ENCODE measurements around the gene PRRC2B.
"Not testable (repeated sequence)": the region's sequence is repeated elsewhere in the genome, so short reads cannot be mapped to it uniquely, and the experiment has no call there.

The PRRC2B gene

DNA sequence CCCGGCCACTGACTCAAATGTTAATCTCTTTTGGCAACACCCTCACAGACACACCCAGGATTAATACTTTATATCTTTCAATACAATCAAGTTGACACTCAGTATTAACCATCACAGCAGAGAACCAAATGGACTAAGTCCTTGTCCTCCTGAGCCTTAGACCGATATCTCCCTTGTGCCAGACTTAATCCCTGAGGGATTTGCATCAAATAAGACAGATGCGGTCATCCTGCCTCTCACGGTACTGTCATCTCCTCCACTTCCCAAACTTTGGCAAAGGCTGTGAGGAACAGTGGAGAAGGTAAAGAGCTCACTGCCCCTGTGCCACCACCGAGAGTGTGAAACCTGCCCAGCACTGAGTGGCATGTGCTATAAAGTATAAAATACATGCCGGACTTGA is 6.5 kb upstream of the PRRC2B start:
- no peak for DNase-seq

DNA sequence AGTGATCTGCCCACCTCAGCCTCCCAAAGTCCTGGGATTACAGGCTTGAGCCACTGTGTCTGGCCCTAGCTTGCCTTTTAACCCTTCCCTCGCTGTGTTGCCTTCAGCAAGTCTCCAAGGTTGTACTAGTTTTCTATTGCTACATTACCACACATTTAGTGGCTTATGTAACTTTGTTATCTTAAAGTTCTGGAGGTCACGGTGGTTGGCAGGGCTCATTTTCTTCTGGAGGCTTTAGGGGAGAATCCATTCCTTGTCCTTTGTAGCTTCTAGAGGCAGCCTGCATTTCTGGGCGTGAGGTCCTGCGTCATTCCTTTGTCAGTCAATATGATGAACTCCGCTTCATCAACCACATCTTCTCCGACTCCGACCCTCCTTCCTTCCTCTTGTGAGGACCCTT is 2.9 kb upstream of the PRRC2B start:
- peak; percentile 17 for DNase-seq

DNA sequence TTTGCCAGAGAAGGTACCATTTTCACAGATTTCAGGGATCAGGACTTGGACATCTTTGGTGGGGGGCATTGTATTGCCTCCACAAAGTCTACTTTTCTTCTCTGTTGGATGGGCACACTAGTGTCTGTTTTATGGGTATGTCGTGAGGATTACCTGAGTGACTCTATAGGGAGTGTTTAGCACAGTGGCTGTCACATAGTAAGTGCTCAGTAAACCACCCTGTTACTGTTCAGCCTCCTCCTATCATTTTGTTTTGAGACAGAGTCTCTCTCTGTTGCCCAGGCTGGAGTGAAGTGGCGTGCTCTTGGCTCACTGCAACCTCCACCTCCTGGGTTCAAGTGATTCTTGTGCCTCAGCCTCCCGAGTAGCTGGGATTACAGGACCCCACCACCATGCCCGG is 2.4 kb upstream of the PRRC2B start:
- DNase-seq: no peak

DNA sequence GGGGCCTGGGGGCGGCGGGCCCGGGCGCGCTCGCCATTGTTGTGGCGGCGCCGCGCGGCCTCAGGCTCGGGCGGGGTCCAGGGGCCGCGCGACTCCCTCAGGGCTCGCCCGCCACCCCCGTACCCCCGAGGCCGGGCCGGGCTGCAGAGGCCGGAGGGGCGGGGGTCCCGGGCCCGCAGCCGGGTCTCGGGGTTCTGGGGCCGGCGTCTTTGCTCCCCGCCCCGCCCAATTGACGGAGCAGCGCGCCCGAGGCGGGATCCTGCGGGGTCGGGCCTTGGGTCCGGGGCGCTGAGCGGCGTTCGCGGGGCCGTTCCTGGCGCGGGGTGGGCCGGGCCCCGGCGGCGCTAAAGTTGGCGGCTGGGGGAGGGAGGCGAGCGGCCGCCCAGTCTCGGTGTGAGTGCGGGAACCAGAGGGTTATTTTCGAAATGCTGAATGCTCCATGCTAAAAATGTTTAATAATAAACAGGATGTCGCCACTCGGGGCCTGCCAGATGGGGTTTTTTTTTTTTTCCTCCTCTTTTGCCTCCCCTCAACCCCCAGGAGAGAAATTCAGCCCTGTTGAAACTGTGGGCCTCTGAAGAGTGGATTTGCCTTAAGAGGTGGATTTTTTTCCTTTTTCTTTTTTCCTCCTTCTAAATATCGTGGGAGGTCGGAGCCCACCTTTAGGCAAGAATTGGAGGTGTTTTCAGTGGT is 724 bp downstream of the PRRC2B start:
- DNase-seq: peak; percentile 47

DNA sequence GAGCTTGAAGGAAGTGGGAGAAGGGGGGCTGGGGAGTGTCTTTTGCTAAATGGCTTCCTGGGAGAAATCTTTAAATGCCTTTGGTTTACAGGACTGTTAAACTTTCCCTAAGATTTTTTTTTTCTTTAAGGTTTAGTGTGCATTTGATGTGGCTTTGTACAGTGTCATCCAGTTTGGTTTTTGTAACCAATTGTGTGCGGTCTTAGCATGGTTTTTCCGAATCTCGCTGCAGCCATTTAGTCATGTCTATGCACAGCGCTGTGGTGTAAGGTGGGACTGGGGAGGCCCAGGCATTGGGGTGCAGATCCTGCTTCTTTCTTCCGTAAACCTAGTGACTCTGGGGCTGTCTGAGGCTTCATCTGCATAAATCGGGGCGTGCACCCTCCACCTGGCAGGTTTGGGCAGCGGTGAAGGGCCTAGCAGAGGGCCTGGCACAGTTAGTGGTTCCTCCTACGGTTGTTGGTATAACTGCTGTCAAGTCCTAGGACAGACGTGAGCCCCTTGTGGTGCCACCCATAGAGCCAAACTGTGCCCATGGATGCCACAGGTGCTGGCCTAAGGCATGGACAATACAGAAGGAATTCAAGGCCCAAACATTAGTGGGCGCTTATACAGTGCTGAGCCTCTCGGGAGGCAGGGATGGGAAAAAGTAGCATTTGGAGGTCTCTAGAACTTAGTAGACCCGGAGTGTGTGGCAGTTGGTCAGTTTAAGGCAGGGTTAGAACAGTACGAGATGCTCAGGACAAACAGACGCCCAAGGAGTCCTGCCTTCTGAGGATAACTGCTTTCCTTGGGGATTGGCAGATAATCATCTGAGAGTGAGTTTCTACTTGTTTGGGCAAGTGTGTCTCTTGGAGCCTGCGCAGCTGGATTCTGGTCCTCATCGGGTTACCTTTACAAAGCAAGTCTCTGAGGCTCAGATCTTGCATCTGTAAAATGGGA is 1.5 kb downstream of the PRRC2B start:
- peak; percentile 34 for DNase-seq

DNA sequence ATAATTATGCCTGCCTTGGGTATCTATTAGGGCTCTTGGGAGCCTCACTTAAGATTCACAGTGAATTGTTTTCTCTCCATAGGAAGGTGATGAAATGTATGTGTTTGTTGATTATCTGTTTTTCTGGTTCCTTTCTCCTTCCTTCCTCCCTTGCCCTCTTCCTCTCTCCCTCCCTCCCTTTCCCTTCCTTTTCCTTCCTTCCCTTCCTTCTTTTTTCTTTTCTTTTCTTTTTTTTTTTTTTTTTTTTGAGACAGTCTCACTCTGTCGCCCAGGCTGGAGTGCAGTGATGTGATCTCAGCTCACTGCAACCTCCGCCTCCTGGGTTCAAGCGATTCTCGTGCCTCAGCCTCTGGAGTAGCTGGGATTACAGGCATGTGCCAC is 2.2 kb downstream of the PRRC2B start:
- DNase-seq: not testable (repeated sequence)

DNA sequence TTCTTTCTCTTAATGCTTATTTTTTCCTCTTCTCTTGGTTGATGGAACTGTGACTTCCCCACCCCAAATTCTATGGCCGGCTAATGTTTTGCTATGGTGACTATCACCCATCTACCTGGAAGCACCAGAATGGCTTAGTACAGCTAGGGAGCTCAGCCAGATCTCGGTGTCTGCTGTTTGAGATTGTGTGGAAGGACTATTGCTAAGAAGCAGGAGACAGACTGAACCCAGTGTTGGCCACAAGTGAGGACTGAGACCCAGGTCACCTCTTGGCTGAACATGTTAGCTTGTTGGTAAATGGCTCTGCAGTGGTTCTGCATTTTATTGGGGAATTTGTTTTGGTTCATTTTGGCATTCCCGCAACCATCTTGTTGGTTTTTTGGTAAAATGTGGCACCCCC is 2.7 kb downstream of the PRRC2B start:
- DNase-seq: no peak

DNA sequence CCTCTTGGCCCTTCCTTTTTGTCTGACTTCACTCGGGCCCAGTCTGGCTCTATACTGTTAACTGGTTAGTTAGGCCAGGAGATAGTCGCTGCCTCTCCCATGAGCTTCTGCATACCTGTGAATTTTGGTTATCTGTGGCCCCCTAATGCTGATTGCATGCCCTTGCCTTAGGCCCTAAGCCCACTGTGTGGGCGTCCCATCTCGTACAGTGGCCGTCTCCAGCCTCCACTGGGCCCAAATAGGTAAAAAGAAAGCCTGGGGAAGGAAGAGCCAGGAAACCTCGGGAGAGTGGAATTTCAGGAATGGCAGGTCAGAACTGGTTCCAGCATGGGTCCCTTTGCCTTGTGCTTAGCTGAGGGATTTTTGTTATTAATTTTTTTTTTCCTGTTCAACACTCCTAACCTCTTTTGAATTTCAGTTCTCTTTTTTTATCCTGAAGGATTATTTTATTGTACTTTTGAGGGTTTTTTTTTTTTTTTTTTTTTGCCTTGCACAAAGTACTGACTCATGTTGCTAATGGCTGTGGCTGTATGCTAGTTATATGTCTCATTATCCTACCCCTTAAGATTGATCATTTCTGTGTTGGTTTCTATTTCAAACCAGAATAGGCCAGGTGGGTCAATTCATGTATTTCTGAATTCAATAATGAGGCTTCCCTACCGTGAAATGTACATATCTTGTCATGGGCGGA is 3.4 kb downstream of the PRRC2B start:
- DNase-seq: peak; percentile 13

DNA sequence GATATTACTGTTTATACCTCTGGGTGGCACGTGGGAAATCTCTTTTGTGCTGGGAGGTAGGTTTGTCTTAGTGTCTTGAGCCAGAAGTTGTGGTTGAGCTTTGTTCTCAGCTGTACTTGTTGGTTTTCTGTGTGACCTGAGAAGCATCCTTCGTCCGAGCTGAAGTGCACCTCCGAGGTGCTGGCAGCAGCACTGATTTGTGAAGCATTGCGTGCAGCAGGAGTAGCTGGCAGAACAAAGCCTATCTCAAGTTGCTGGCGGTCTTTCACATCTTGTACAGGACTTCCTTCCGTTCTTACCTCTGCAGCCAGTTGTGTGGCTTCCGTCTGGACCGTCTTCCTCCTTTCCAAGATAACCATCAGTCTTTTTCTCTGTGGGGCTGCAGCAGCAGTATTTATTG is 4.3 kb downstream of the PRRC2B start:
- DNase-seq: peak; percentile 23

DNA sequence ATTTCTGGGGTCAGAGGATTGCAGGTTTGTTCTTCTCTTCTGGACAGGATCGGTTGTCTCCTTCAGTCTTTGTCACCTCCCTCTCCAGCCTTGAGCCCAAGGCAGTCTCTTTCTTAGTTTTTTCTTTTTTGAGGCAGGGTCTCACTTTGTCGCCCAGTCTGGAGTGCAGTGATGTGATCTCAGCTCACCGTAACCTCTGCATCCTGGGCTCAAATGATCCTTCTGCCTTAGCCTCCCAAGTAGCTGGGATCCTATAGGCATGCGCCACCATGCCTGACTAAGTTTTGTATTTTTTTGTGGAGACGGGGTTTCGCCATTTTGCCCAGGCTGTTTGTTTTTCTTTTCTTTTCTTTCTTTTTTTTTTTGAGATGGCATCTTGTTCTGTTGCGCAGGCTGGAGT is 6.1 kb downstream of the PRRC2B start:
- DNase-seq: no peak

DNA sequence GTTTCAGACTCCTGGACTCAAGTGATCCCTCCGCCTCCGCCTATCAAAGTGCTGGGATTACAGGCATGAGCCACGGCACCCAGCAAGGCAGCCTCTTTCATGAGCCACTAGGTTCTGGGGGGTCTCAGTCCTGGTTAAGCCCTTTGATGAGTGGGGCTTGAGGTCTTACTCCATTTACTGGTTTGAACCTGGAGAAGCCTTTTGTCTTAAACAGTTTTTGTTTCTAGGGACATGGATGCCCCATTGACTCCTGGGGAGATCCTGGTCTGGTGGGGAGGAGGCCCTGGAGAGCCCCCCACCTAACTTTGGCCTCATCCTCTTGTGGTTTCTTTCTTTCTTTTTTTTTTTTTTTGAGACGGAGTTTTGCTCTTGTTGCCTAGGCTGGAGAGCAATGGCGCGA is 6.7 kb downstream of the PRRC2B start:
- no peak for DNase-seq

DNA sequence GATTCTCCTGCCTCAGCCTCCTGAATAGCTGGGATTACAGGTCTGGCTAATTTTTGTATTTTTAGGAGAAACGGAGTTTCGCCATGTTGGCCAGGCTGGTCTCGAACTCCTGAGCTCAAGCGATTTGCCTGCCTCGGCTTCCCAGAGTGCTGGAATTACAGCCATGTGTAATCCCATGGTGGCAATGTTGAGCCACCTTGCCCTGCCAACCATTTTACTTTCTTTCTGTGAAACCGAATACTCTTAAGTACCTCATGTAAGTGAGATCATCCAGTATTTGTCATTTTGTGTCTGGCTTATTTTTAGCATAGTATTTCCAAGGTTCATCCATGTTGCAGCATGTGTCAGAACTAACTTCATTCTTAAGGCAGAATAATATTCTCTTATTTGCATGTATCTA is 8.2 kb downstream of the PRRC2B start:
- no peak for DNase-seq

DNA sequence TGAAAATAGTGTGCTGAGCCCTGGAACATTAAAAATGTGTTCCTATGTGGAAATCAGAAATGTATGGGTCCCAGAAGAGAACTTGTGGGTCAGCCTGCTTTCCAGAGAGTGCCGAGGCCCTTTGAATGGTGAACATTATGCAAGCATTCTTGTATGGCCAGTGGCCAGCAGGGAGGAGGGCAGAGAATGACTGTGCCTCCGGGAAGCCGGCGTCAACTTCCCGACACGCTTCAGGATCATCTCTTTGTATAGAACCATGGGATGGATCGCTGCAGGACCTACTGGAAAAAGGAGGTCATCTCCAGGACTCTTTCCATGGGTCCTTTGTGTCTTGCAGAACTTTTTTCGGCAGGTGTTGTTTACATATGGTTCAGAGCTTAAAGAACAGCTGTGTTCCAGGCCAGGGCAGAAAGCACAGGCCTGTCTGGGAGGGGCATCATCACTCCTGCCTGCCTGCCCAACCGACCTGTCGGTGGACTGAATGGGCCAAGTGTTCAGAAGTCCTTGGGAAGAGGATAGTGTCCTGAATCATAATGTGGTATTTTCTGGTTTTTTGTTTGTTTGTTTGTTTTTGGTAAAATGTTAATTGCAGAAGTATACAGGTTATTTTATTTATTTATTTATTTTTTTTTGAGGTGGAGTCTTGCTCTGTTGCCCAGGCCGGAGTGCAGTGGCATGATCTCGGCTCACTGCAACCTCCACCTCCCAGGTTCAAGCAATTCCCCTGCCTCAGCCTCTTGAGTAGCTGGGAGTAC is 9.0 kb downstream of the PRRC2B start:
- DNase-seq: no peak

DNA sequence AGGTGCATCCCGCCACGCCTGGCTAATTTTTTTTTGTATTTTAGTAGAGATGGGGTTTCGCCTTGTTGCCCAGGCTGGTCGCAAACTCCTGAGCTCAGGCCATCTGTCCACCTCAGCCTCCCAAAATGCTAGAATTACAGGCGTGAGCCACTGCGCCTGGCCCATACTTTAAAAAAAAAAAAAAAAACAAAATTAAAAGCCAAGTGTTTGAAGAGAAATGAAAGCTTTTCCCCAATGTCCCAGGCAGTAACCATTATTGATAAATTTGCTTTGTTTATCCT is 9.5 kb downstream of the PRRC2B start:
- no peak for DNase-seq

DNA sequence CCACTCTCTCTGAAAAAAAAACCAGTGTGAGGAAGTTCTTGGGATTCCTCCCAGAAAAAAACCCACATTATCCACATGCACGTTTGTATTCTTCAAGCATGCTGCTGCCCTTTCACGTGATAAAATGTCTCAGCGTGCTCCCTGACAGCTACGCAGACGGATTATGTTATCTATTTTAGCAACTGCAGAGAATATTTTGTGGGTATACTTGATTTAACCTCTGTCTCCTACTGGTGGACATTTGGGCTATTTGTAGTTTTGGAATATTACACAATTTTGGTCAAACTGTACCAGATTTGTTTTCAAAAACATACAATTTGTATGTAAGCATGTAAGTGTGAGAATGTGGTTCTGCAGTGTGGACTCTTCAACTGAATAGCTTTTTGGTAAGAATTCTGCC is 10.7 kb downstream of the PRRC2B start:
- peak; percentile 76 for DNase-seq

DNA sequence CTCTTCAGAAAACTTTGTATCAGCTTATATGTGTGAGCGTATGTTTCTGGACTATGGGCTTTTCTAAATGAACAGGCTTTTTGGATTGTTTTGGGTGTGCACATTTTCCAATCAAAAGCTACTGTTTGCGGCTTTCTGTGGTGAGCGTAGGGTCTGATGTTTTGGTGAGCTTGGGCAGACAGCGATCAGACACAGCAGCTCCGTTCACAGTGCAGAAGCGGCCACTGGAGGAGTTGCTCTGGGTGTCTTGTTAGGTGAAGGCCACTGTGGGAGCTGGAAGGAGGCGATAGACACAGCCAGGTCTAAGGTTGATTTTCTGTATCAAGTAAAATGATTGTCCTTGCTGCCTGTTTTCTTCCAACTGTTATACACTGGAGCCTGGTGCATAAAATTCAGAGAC is 11.1 kb downstream of the PRRC2B start:
- DNase-seq: no peak

DNA sequence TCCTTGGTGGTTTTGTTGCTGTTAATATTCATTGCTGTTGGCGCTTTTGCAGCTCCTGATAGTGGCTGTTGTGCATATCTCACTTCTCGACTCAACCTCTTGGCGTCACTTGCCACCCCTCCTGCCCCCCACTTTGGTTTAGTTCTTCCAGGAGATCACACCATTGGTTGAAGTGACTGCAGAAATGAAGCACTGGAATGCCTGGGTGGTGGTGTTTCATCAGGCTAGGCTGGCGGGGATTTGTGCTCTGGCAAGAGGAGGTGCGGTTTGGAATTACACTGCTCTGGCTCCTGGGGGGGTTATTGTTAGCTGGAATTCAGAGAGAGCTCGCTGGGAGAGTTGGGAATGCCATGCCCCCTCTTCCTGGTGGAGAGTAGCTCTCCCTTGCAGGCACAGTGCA is 11.5 kb downstream of the PRRC2B start:
- no peak for DNase-seq

DNA sequence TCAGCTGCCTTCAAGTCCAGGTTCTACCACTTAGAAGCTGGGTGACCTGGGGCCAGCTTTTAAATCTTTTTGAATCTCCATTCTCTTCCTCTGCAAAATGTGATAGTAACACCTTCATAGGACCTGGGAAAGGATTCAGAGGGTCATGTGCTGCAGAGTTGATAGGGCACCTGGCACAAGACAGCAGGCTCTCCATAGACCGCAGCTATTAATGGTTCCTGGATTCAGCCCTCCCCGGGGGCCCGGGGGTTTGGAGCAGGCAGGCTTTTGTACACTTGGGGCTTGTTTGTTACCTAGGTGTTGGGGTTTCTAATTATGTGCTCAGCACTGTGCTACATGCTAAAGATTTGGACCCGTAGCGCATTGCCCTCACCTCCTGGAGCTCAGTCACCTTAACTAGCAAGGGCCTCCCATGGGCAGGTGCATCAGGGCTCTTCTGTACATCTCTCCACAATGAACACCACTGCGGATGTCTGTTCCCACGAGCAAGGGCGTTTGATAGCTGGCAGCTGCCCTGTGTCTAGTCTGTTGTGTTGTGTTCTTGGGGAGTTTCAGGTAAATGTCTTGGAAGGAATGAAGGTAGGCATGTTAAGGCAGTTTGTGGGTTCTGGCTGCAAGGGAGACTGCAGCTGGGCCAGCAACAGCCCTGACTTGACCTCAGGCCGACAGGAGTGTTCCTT is 12.1 kb downstream of the PRRC2B start:
- no peak for DNase-seq

DNA sequence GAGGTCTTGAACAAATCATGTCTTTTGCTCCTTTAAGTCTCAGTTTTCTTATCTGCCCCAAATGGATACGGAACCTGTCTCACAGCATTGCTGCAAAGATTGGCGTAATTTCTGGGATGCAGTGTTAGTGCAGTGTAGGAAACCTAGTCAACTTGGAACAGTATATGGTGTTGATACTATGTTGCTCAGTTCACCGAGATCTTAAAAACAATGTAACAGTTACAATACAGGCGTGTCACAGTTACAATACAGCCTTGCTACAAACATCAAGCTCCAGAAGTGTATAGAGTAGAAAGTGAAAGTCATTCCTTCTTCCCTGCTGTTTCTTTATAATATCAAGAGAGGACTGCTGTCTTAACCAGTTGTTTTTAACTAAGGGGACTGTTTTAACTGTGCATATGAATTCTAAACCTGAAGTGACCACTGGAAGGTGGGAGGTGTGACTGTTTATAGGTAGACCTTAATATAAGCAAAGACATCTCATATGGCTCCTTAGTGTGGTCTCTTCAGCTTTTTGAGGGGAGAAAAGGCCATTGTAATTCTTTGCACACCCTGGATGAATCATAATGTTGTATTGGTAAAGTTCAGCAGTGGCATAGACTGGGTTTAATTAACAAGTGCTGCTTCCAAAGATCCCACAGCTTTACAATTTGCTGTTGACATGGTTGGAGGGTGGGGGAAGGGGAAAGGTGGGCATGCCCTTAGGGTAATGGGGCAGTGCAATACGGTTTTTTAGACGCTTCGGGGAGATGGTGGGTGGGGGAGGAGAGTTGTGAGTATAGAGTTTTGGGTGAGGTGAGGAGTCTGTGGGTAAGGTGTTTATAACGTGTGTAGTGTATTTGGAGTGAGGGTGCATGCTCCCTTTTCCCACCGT is 12.9 kb downstream of the PRRC2B start:
- DNase-seq: peak; percentile 28

DNA sequence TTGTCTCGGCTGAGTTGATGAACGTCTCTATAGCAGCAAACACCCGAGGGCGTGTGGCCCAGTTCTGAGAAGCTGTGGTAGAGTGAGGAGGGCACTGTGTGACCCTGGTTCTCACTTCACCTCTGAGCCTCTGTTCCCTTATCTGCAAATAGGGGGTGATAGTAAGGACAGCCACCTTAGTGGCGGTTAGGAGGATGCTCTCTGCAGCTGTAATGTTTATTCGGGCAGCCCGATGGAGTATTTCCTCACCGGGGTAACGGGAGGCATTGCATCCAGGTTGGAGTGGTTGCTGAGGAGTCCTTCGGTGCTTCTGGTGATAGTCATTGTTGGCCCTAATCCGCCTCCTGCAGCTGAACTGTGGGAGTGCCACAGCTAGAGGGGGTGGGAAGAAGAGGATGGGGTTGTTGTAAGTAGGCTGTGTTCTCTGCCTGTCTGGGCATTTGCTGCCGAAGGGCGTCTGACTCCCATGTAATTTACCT is 13.9 kb downstream of the PRRC2B start:
- no peak for DNase-seq

DNA sequence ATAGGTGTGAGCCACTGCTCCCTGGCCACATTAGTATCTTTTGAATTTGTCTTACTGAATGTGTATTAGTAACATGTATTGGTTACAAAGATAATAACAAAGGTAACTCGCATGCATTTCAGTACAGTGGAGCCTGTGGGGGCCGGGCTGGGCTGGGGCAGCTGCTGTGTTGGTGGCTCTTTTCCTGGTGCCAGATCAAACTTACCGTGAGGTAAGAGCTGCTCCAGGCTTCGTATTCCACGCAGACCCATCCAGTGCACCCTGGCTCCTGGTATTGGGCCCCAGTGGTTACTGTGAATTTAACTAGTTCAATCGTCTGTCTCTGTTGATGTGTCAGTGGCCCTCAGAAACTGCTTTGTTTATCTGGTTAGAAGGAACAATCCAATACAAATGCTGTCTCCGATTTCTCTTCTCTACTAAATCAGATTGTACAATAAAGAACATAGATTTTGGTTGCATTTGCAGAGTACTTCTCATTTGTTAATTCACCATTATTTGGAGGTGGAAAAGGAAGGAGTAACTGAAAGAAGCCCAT is 15.6 kb downstream of the PRRC2B start:
- DNase-seq: no peak

Data from OCI-M1 (cell line).